Thymus (tissue), 11 donors: ENCODE measurements around the gene ENTPD5. TPM values are rescaled to one million over a fixed set of nuclear protein-coding genes. Genes with fewer than 3 reads are reported as not detected.

Experiments used
- DNase-seq, 9 donors: peaks; one replicate each; pipeline ENCODE4 v3.0.0-alpha.2; 2013; ENCODE audit warnings: low spot score in 9 of 9, low read depth in 6 of 9, missing footprints in 1 of 9
- H3K27ac ChIP-seq, 2 donors: one replicate each; pipeline ENCODE4 v1.5.1; 2013; ENCODE audit warnings: control low read depth in 1 of 2, low read depth in 1 of 2, low read length in 1 of 2, mild to moderate bottlenecking in 1 of 2, moderate library complexity in 1 of 2
- H3K27me3 ChIP-seq, 2 donors: one replicate each; pipeline ENCODE4 v1.5.1; 2013; ENCODE audit warnings: low read length in 1 of 2; ENCODE audit not compliant: control insufficient read depth in 2 of 2, insufficient read depth in 1 of 2
- H3K36me3 ChIP-seq, 2 donors: one replicate each; pipeline ENCODE4 v1.5.1; 2013; ENCODE audit warnings: low read length in 1 of 2, mild to moderate bottlenecking in 1 of 2, moderate library complexity in 1 of 2; ENCODE audit not compliant: control insufficient read depth in 2 of 2, insufficient read depth in 2 of 2
- H3K4me1 ChIP-seq, 2 donors: one replicate each; pipeline ENCODE4 v1.5.1; 2013; ENCODE audit warnings: low read length in 2 of 2; ENCODE audit not compliant: control insufficient read depth in 2 of 2, insufficient read depth in 2 of 2
- H3K4me3 ChIP-seq, 2 donors: one replicate each; pipeline ENCODE4 v1.5.1; 2013; ENCODE audit warnings: low read length in 2 of 2, control low read depth in 1 of 2, mild to moderate bottlenecking in 1 of 2
- H3K9me3 ChIP-seq, 2 donors: one replicate each; pipeline ENCODE4 v1.5.1; 2013; ENCODE audit warnings: low read length in 1 of 2, mild to moderate bottlenecking in 1 of 2; ENCODE audit not compliant: control insufficient read depth in 2 of 2, insufficient read depth in 1 of 2
- WGBS: extraction: QIAGEN DNeasy Blood & Tissue Kit; methylation state at CpG from one replicate; pipeline ENCODE4 v1.1.7; 2013; 5-methylcytosine and 5-hydroxymethylcytosine counted together
- polyA plus RNA-seq: library from polyadenylated mRNA; stranded (reverse); fragments of 200-250 nt; gene quantifications from one replicate; pipeline ENCODE4 v1.2.3, GENCODE V29; 2013
- total RNA-seq: library from RNA; stranded (reverse); fragments of 120-200 nt; gene quantifications from one replicate; pipeline ENCODE4 v1.2.4, GENCODE V29; 2013
- donor health status: healthy.

The ENTPD5 gene
- total and polyA plus RNA-seq, 2 donors: 3.5 to 6.2 TPM

DNA sequence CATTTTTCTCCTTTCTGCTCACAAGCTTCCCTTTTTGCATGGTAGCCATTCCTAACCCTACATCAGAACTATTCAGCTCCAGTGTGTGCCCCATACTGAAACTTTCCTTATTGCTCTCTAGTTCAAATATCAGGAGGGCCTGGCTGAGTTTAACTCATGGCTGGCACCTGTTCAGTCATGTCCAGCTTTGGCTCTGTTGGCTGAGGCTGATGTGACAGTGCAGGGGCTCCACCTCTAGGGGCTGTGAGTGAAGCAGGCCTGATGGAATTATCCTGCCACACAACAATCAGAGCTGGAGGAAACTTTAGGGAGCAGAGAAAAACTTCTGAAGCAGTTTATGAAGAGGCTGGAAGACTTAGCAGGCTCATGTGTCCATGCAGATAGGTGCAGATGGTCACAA, 60.5 kb downstream of the ENTPD5 start:
- DNase-seq: no peak
- H3K4me3 ChIP-seq: no peak overlapping the region
- no peaks in the 10 kb centered on the region for H3K4me1 ChIP-seq
- no peak overlapping the region for H3K27ac ChIP-seq
- H3K9me3 ChIP-seq: no peaks in the 10 kb centered on the region
- H3K27me3 ChIP-seq: no peaks in the 10 kb centered on the region
- peaks cover 57 to 69% of the 10 kb centered on the region in 2 donors for H3K36me3 ChIP-seq

DNA sequence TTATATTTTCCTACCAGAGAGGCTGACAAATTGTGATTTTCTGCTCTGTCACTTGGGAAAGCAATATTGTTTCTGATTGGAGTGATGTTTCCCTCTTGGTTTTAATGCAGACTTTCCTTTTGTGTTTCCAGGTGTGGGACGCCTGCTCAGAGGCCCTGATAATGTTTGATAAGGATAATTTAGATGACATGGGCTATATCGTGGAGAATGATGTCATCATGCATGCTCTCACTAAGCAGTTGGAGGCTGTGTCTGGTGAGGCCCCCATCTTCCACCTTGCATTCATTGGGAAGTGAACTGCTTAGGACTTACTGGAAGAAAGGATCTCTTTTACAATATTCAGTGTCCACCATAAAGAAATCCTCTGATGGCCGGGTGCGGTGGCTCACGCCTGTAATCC, 63.4 kb downstream of the ENTPD5 start:
- H3K4me1 ChIP-seq: peaks cover under 1 to 6% of the 10 kb centered on the region in 2 donors
- peaks cover 42 to 48% of the 10 kb centered on the region in 2 donors for H3K36me3 ChIP-seq
- no peak overlapping the region for H3K27ac ChIP-seq
- 94% methylated on average over 5 of the region's 5 CpGs for WGBS
- DNase-seq: no peak
- no peak overlapping the region for H3K4me3 ChIP-seq
- no peaks in the 10 kb centered on the region for H3K27me3 ChIP-seq
- H3K9me3 ChIP-seq: no peaks in the 10 kb centered on the region

DNA sequence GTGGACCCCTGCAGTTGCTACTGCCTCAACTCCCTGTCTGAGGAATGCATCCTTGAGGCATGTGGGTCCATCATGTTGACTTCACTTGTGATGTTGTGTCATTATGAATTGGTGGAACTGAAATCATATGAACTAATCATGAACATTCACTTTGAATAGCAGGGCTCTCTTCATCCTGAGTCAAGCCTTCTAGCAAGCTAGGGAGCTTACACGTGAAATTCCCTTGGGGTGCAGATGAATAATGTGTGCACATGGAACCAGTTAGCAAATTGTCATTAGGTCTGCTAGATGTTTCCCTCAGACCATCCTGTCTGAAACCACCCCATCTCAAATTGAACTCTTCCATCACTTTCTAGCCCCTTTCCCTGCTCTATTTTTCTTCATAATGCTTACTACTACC, 65.4 kb downstream of the ENTPD5 start:
- Histone ChIP-seq H3K4me3 (no peak overlapping the region), H3K27ac (no peak overlapping the region), H3K4me1 (peaks cover 3 to 13% of the 10 kb centered on the region in 2 donors), H3K27me3 (no peaks in the 10 kb centered on the region), H3K9me3 (peaks cover 0 to 9% of the 10 kb centered on the region in 2 donors), H3K36me3 (peaks cover 27 to 33% of the 10 kb centered on the region in 2 donors)
- DNase-seq: no peak
- 100% methylated on average over 1 of the region's 1 CpG for WGBS

DNA sequence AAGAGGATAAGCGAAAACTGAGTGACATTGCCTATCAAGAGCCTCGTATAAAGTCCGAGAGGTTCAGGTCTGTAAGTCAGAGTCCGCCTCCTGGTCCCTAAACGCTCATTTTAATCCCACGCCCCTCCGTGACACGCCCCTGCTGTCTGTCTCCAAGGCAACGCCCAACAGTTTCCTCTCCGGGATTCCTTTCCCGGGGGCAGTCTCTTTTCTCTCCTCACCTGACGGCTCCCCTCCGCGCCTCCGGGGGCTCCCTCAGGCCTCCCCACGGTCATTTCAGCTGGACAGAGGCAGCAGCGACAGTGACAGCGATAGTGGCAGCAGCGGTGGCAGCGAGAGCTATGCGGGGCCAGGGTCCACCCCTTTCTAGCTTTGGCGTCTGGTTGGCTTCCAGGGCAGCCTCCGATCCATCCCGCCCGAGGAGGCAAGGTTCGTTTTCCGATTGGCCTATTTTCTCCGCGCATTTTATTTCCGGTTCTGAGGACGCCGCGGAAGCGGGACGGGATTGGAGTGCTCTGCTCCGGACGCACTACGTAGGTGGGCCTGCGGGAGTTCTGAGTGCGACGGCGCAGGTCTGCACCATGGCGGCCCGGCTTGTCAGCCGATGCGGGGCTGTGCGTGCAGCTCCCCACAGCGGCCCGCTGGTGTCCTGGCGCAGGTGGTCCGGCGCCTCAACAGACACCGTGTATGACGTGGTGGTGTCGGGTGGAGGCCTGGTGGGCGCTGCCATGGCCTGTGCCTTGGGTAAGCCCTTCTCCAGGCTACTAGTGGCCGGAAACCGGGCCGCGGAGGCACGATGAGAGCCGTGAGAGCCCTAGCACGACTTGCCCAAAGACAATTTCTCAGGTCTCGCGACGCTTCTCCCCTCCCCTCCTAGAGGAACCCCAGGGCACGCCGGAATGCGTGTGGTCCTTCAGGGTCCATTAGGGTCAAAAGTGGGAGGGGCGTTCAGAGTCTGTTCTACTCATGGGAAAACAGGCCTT, 69.0 kb downstream of the ENTPD5 start, which contains the start of the genes COQ6 and FAM161B:
TSS of gene COQ6 (plus strand) at position 551 of the 983 bp plus-strand sequence. CDS start at position 582, 31 bp downstream.
TSS of gene FAM161B (minus strand) at position 343 of the 983 bp plus-strand sequence. CDS start at position 275, 68 bp downstream.
- under 1% methylated on average over 70 of the region's 70 CpGs for WGBS
- H3K27me3 ChIP-seq: no peaks in the 10 kb centered on the region
- DNase-seq: peak; percentile 77 to 97 (median 88)
- peaks cover 3 to 13% of the 10 kb centered on the region in 2 donors for H3K4me1 ChIP-seq
- H3K4me3 ChIP-seq: peak within 1 kb of the TSS; percentile 82 to 97
- H3K27ac ChIP-seq: peak within 1 kb of the TSS; percentile 85 to 94
- peaks cover 0 to 9% of the 10 kb centered on the region in 2 donors for H3K9me3 ChIP-seq
- H3K36me3 ChIP-seq: peaks cover 3 to 6% of the 10 kb centered on the region in 2 donors

DNA sequence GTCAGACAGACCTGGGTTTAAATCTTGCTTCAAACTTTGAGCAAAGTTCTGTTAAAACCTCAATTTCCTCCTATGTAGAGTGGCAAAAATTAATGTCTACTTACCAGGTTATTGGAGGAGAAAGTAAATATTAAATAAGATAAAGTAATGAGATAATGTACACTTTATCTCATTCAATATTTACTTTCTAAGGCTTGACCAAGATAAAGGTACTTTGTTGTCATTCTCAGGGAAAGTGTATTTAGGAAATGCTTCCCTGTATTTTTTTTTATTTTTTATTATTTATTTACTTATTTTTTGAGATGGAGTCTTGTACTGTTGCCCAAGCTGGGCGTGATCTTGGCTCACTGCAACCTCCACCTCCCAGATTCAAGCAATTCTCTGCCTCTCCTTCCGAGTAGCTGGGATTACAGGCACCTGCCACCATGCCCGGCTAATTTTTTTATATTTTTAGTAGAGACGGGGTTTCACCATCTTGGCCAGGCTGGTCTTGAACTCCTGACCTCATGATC, 73.9 kb downstream of the ENTPD5 start:
- no peaks in the 10 kb centered on the region for H3K27me3 ChIP-seq
- 95% methylated on average over 4 of the region's 4 CpGs for WGBS
- peaks cover 11 to 13% of the 10 kb centered on the region in 2 donors for H3K36me3 ChIP-seq
- no peak overlapping the region for H3K4me3 ChIP-seq
- DNase-seq: no peak
- peaks cover 0 to 6% of the 10 kb centered on the region in 2 donors for H3K9me3 ChIP-seq
- H3K4me1 ChIP-seq: peaks cover 0 to 7% of the 10 kb centered on the region in 2 donors
- no peak overlapping the region for H3K27ac ChIP-seq

DNA sequence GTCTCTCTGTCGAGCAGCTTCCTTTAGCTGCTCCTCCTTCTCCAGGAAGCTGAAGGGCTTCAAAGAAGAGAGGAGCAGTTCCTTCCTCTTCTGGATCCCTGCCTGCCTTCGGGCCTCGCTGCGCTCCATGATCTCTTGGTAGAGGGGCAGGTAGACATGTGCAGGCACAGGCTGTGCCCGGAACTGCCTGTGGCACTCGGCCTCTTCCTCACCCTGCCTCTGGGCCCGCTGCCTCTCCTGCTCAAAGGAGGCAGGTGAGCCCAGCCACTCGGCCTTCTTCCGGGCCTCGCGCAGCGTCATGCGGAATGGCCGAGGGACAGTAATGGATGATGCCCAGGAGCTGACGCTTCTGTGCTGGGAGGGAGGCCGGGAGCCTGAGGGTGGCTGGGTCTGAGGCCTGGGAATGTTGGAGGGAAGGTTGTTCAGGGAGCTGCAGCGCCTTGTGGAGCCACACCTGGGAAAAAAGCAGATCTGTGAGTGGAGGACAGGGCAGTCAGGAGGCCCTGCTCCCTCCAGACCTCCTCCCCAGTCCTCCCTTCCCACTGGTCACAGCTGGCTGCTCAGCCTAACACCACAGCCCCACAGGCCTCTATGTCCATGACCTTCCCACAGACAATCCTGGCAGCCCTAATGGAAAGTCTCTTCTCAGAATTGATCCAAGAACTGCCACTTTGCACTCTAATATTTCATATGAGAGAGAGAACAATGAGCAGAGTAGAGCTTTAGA, 74.5 kb downstream of the ENTPD5 start:
- WGBS: 97% methylated on average over 17 of the region's 17 CpGs
- Histone ChIP-seq H3K4me1 (peaks cover 0 to 5% of the 10 kb centered on the region in 2 donors), H3K27ac (no peak overlapping the region), H3K4me3 (no peak overlapping the region), H3K36me3 (peaks cover 13% of the 10 kb centered on the region in 2 donors), H3K27me3 (no peaks in the 10 kb centered on the region), H3K9me3 (peaks cover 0 to under 1% of the 10 kb centered on the region in 2 donors)
- no peak for DNase-seq

DNA sequence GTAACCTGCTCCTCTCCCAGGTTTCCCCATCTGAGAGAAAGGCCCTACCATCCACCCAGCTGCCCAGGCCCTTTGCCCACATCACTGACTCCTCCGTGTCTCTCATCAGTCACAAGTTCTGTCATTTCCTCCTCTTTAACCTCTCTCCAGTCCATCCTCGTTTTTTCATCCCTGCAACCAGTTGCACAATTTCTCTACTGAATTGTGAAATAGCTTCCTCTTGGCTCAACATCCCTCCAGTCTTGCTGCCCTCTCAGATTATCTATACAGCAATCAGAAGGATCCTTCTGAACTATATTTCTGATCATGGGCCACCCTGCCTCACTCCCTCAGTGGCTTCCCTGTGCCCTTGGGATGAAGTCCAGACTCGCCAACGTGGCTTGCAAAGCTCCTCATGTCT, 76.0 kb downstream of the ENTPD5 start:
- Histone ChIP-seq H3K4me1 (no peaks in the 10 kb centered on the region), H3K27me3 (no peaks in the 10 kb centered on the region), H3K36me3 (peaks cover 13% of the 10 kb centered on the region in 2 donors), H3K4me3 (no peak overlapping the region), H3K9me3 (no peaks in the 10 kb centered on the region), H3K27ac (no peak overlapping the region)
- no peak for DNase-seq
- 72% methylated on average over 4 of the region's 4 CpGs for WGBS

DNA sequence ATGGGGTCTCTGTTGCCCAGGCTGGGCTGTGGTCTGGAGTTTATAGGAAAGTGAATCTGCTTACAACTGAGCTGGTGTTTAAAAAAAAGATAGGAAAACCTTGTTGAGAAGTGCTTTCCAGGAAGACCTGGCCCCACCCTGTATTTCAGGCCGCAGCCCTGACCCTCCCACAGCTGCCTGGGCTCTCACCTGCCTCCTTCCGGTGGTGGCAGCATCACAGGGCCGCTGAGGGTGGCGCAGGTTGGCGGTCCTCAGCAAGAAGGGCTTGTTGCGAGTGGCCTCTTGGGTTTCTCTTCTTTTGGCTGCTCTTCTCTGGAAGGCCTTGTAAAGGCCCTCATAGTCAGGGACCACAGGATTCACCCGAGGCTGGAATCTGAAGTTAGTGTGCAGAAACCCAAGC, 76.9 kb downstream of the ENTPD5 start:
- H3K9me3 ChIP-seq: no peaks in the 10 kb centered on the region
- no peaks in the 10 kb centered on the region for H3K4me1 ChIP-seq
- no peaks in the 10 kb centered on the region for H3K27me3 ChIP-seq
- no peak overlapping the region for H3K27ac ChIP-seq
- 94% methylated on average over 7 of the region's 7 CpGs for WGBS
- H3K36me3 ChIP-seq: peaks cover 13% of the 10 kb centered on the region in 2 donors
- no peak overlapping the region for H3K4me3 ChIP-seq
- DNase-seq: no peak
